ENCODE results near the gene WSB2.

WSB2 gene

GRCh38 chr12:117994551-117995438, 66.2 kb downstream of the WSB2 start:
- DNase-seq (ENCODE audit: low read depth in 2 of 2): no peak

DNA sequence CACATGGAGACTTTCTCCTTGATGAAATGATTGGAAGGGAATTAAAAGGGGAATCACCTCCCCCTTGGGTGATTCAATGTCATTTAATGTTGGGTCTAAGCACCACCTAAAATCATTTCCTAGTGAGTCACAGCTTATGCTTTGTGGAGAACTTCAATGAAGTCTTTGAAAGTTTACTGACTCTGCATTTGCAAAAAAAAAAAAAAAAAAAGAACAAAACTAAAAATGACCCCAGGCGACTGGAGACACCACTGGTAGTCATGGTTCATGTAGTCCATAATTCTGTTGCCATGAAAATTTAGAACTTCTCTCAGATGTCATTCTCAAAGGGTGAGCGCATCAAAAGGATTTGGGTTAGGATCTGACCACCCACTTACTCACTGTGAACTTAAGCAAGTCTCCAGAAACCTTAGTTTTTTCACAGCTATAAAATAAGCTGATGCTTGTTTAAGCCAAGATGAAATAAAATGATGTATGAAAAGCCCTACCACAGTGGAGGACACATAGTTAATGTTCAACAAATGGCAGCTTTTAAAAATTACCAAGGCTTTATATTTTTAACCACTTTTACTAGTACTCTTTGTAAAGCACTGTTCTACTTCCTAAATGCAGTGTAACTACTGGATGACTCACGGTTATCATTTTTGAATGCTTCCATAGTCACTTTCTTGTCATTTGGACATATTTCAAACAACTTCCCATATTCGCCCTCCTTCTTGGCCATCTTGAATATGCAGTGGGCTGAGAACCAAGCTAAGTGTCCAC, 74.1 kb downstream of the WSB2 start:
- no peak for DNase-seq (ENCODE audit: low read depth in 2 of 2)

DNA sequence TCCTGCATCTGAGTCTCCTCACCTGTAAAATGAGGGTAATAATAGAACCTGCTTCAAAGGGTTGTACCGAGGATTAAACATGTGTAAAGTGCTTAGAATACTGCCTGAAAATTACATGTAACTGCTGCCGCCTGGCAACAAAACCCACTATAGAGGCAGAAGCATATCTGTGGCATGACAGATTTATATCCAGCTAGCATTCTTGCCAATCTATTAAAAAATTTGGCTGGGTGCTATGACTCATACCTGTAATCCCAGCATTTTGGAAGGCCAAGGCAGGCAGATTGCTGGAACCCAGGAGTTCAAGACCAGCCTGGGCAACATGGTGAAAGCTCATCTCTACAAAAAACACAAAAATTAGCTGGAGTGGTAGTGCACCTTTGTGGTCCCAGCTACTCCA, 75.8 kb downstream of the WSB2 start:
- no peak for DNase-seq (ENCODE audit: low read depth in 2 of 2)

Data from stimulated activated CD8-positive, alpha-beta memory T cell treated with anti-CD3 and anti-CD28 coated beads, Interleukin-7, amount 100 ng/mL, for 4 hours (primary cell).